Endometrium (tissue), 2 donors: Measurements from ENCODE around the gene ELMO3.

ENCODE experiments used
- FAIRE-seq: peaks from 2 replicates; lab custom pipeline; 2012; peaks lifted over from hg19 to GRCh38; lab: Jason Lieb, UNC
- donor health status: control.
- donor health status: control.

ELMO3 gene

DNA sequence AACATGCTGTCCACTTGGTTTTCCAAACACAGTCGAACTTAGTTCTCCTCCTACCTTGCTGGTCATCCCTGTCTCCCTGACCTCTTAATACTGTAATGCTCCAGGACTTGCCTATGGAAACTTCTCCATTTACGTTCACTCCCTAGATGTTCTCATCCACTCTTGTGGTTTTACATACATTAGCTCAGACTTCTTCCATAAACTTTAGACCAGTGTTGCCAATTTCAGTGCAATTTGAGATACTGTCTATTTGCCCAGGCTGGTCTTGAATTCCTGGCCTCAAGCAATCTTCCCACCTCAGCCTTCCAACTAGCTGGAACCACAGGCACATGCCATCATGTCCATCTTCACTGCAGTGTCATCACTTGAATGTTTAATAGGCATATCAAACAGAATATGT lies 16.6 kb upstream of the ELMO3 start:
- no peak for FAIRE-seq

DNA sequence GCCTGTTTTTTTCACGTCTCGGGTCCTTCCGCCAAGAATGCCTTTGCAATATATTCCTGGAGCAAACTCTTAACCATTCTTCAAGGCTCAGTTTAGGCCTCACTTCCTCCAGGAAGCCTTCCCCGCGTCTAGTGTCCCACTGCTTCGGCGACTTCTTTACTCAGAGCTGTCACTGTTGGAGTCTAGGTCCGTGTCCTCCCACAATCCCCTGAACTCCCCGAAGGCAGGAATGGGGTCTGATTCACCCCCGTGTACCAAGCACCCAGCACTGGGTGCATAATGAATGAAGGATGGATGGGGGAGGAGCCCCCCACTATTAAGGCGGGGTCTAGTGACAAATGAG lies 15.7 kb upstream of the ELMO3 start:
- FAIRE-seq = no peak

DNA sequence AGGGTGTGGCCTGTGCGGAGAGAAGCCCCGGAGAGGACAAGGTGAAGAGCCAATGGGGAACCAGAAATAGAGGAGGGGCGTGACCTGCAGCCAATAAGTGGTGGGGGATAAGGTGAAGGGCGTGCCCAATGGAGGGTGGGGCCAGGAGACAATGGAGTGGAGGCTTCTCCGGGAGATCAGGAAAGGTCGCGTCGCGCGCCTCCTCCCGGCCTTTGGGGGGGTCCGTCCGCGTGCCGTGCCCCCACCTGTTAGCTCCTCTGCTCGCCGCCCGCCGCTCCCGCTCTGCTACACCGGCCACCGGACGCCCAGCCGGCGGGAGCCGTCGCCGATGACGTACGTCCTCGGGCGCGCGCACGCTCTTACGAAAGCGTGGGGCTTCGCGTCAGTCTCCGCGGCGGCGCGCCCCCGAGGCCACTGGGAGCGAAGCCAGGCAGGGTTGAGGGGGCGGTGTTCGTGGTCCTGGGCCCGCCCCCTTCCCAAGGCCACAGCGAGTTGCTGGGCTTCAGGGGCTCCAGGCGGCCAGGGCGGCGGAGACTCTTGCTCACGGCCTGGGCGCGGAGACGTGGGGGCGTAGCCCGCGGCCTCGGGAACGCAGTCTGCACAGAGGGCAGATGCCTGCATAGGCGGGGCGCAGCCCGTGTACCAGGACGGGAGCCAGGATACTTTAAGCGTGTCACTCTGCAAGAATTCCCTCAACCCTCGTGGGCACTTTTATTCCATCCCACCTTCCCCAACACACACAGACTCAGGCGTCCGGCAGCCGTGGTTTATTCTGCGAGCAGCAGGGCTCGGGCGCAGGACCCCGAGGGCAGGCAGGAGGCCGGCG lies 15.1 kb upstream of the ELMO3 start, which contains the start of gene MATCAP1:
Gene MATCAP1 (minus strand): TSS at position 337 of the 826 bp plus-strand sequence. CDS start 3,353 bp downstream, outside the sequence.
- FAIRE-seq = peak; percentile 95

- FAIRE-seq = no peak
These were observed 14.4 kb upstream of the ELMO3 start for GRCh38 chr16:67184453-67184994.

GRCh38 chr16:67184995-67185650 lies 13.8 kb upstream of the ELMO3 start:
- FAIRE-seq = no peak

DNA sequence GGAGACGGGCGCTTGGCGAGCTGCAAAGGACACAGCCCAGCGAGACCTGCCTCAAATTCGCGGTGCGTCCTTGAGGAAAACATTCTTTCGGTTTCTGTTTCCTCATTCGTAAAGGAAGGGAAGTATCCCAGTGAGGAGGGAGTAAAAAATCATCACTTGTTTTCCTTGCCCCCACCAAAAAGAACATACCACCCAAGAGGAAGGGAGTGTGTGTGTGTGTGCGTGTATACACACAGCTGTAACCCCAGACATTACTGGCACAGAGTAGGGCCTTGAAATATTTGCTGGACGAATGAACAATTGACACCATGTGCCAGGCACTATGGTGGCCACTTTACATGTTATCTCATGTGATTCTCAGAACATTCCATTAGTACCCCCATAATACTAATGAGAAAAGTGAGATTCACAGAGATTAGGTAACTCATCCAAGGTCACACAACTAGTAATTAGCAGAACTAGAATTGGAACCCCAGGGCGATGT lies 13.2 kb upstream of the ELMO3 start:
- FAIRE-seq = no peak

DNA sequence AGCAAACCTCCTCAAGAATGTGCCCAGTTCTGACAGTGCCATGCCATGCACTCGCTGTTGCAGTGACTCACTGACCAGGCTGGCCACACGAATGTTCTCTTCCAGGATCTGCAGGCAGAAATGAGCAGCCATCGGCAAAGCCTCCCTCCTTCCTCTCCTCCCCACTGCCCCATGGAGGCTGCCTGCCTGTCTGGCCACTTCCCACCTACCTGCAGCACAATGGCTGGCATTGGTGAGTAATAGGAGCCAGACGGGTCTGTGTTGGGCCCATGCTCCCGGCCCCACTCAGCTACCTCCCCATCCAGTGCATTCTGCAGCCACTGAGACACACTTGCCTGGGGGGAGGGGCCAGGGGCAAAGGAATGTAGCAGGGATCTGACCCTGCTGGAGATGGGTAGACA lies 12.4 kb upstream of the ELMO3 start:
- no peak for FAIRE-seq

- FAIRE-seq = no peak
These were observed 11.6 kb upstream of the ELMO3 start for GRCh38 chr16:67187175-67187890.

DNA sequence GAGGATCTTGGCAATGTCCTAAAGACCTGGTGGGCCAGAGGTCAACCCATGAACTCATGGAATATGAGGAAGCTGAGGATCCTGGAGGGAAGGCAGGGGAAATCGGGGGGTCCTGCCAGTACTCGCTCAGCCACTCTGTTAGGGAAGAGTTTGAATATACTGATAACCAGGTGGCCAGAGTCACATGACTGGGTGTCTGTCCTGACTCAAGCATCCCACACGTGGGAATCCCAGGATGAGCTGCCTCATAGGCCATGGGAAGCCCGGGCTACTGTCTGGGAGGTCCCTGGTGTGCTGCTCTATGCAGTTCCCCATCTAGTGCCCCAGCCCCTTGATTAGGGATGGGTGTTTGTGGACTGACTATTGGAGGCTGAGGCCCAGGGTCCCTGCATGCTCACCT lies 10.6 kb upstream of the ELMO3 start:
- FAIRE-seq = no peak

DNA sequence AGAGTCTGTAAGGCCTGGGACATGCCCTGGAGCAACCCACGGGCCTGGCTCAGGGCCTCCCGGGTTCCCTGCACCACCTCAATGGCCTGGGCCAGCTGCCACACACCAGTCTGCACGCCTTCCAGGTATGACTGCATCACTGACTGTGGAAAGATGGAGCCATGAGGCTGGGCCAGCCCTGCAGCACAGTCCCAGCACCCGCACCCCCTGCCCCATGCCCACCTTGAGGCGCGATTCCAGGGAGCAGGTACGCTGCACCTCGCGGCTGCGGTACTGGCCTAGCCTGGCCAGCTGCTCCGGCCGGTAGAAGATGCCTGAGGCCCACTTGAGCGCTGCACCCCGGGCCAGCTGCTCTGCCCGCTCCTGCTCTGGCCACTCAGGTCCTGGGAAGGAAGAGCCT lies 10.1 kb upstream of the ELMO3 start:
- no peak for FAIRE-seq

DNA sequence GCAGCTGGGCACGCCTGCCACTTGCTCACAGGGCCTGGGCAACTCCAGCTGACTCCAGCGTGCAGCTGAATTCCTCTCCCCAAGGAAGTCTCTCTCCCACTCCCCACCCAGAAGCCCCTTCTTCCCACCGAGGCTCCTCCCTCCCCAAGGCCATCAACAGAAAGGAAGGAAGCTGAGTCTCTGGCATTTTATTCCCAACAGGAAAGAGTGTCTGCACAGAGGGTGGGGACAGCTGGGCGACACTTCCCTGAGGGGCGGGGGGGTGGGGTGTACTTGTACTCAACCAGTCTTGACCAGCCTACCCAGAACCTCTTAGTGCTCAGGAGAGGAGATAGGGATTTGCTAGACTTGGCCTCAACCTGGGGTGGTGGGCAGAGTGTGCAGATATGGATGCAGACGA lies 8.9 kb upstream of the ELMO3 start, which contains the start of gene EXOC3L1:
Gene EXOC3L1 (minus strand): TSS at position 96 of the 400 bp plus-strand sequence. CDS start 460 bp downstream, outside the sequence.
- FAIRE-seq = no peak

DNA sequence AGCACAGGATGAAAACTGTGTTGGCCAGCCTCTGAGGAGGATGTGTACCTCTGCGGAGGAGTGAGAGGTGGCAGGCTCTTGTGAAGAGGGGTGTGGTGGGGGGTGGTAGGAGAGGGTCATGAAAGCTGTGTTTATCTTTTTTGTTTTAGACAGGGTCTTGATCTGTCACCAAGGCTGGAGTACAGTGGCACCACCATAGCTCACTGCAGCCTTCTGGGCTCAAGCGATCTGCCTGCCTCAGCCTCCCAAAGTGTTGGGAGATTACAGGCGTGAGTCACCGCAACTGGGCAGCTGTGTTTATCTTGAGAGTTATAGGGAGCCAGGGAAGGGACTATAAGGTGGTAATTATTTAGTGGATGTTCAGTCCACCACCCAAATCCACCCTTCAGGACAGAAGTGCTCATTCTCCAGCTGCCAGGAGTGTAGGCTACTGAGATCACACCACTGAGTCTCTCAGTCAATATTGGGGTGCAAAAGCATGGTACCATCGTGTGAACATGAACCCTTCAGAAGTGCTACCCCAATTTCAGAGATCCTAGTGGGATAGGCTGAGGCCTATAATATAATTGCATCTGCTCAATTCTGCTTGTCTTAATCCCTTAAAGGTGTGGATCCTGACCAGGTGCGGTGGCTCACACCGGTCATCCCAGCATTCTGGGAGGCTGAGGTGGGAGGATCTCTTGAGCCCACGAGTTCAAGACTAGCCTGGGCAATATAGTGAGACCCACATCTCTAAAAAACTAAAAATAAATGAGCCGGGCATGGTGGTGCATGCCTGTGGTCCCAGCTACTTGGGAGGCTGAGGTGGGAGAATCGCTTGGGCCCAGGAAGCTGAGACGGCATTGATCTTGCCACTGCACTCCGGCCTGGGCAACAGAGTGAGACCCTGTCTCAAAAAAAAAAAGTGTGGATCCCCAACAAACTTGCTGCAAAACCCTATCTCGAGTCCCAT lies 8.2 kb upstream of the ELMO3 start:
- FAIRE-seq = no peak

DNA sequence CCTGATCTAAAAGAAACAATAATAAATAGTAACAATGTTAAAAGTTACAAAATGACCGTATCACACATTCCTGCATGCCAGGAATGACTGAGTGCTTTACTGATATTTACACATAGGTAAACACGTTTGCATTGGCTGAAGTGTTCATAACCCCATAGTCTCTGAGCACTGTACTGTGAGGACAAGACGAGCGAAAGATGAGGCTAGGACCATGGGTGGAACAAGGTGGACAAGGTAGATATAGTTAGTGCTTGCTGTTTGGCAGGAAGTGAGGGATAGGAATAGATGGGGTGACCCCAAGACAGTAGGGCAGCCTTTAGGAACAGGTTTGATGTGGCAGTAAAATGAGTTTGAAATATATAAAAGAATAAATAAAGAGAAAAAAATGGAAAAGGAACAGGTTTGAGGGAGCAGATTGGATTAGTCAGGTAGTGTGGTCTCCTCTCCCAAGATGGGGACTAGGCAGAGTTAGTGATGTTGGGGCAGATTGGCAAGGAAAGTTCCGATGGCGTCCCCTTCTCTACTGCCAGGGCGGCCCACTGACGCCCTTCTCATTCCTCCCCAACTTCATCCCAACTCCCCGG lies 7.4 kb upstream of the ELMO3 start:
- FAIRE-seq = no peak

GRCh38 chr16:67191995-67192681 lies 6.8 kb upstream of the ELMO3 start, which contains the start of gene E2F4:
TSS of gene E2F4 (plus strand) at chr16:67192155. CDS start at chr16:67192228, 73 bp downstream.
- no peak for FAIRE-seq

GRCh38 chr16:67192781-67193361 lies 6.1 kb upstream of the ELMO3 start:
- FAIRE-seq = no peak

DNA sequence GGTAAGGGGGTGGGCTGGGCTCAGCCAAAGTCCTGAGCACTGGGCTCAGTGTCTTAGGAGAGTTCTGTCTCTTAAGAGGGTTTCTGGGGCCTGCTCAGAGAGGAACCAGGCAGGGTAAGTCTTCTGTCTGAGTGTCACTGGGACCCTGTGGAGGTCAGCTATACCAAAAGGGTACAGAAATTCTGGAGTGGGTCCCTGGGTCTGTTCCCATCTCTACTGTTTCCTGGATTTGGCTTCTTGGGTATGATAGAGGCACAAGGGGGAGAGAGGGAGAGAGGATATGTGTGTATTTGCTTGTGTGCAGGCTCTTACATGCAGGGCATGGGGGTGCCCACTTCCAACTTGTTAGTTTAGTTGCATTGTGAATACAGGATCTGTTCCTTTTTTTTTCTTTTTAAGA lies 5.4 kb upstream of the ELMO3 start:
- FAIRE-seq = no peak

GRCh38 chr16:67194260-67194659 lies 4.7 kb upstream of the ELMO3 start:
- FAIRE-seq = no peak

DNA sequence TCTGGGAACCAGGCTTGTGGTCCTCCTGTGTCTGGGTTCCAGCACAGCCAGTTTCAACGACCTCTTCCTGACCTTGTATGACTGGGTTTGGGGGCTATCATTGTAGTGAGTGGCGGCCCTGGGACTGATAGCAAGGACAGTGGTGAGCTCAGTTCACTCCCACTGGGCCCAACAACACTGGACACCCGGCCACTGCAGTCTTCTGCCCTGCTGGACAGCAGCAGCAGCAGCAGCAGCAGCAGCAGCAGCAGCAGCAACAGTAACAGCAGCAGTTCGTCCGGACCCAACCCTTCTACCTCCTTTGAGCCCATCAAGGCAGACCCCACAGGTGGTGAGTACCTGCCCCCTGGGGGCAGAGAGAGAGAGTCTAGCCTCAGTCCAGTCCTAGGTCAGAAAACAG lies 3.3 kb upstream of the ELMO3 start:
- FAIRE-seq = no peak

DNA sequence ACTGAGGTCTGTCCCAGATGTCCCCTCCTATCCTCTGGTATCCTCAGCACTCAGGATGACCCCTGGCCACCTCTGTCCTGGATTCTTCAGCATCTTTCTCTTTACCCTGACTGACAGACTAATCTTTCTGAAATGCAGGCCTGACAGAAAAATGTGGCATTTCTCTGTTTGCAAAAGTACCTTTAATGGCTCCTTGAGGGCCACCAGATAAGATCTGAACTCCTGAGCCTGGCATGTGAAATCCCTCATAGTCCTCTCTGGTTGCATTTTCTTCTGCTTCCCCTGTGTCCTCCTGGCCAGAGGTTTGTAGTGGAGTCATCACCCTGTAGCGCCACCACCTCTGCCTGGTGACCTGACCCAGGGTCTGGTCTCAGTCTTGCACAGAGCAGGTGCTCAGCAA lies 2.0 kb upstream of the ELMO3 start:
- FAIRE-seq = no peak

GRCh38 chr16:67197704-67198103 lies 1.2 kb upstream of the ELMO3 start:
- FAIRE-seq = no peak
